SK-N-MC (cell line): Measurements from ENCODE around the gene KCTD5.

Experiments used
- EZH2 ChIP-seq: fragments of 200-600 bp; sonication (generic); IDR thresholded peaks from one replicate; pipeline ENCODE4 v1.6.1; 2017; ENCODE audit warnings: antibody characterized with exemption
- POLR2AphosphoS5 ChIP-seq: IDR thresholded peaks from 2 replicates; pipeline ENCODE4 v1.6.1; 2012; ENCODE audit warnings: mild to moderate bottlenecking, low read depth, low read length, borderline replicate concordance

DNA sequence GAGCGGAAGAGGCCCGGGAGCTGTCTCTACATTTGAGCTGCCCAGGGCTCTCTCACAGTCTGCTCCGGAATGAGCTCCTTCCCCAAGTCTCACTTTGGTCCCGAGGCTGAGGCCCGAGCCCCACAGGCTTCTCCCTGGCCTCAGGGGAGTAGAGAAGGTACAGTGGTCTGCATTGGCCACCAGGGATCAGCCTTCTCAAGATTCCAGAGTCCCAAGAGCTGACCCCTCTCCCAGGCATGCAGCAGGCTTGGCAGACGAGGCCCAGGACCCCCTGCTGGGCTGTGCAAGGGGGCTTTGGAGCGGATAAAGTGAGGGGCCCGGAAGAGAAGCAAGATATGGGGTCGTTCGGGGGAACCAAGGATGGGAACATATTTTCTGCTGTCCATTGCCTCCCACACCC lies 34.6 kb downstream of the KCTD5 start:
- TF ChIP-seq EZH2 (no peak), POLR2AphosphoS5 (no peak)
